Measurements from ENCODE around the gene C19orf73.

Gene C19orf73

GRCh38 chr19:49119411-49120324 lies 725 bp upstream of the C19orf73 start, which contains the start of gene PPFIA3:
Gene PPFIA3, plus strand, starts transcription at chr19:49119544. Its CDS starts 8,330 bp downstream, at chr19:49127874.
- TF ChIP-seq CTCF (IDR thresholded peaks at IDR 0.05; ENCODE audit: low read depth, low read length, missing control alignments): no peak
- peak within 1 kb of the TSS; percentile 67 for H3K4me3 ChIP-seq (ENCODE audit: low read depth, low read length)
- DNase-seq (ENCODE audit: low read depth): no peak

- no peak for TF ChIP-seq CTCF (IDR thresholded peaks at IDR 0.05; ENCODE audit: low read depth, low read length, missing control alignments)
- peak overlapping the region; percentile 67 for H3K4me3 ChIP-seq (ENCODE audit: low read depth, low read length)
- no peak for DNase-seq (ENCODE audit: low read depth)
These were observed 1.0 kb downstream of the C19orf73 start for GRCh38 chr19:49117677-49118564.

GRCh38 chr19:49116544-49116943 lies 2.4 kb downstream of the C19orf73 start:
- DNase-seq (ENCODE audit: low read depth): no peak
- no peak overlapping the region for H3K4me3 ChIP-seq (ENCODE audit: low read depth, low read length)
- no peak for TF ChIP-seq CTCF (IDR thresholded peaks at IDR 0.05; ENCODE audit: low read depth, low read length, missing control alignments)

- peak overlapping the region; percentile 71 for H3K4me3 ChIP-seq (ENCODE audit: low read depth, low read length)
- no peak for TF ChIP-seq CTCF (IDR thresholded peaks at IDR 0.05; ENCODE audit: low read depth, low read length, missing control alignments)
- DNase-seq (ENCODE audit: low read depth): no peak
These were observed 4.1 kb downstream of the C19orf73 start for GRCh38 chr19:49114630-49115363.

GRCh38 chr19:49113762-49114629 lies 4.9 kb downstream of the C19orf73 start, which contains the start of gene LIN7B:
Gene LIN7B, plus strand, starts transcription at chr19:49114370. Its CDS starts 35 bp downstream, at chr19:49114405.
- H3K4me3 ChIP-seq (ENCODE audit: low read depth, low read length): peak within 1 kb of the TSS; percentile 71
- no peak for DNase-seq (ENCODE audit: low read depth)
- peak; percentile 65 for TF ChIP-seq CTCF (IDR thresholded peaks at IDR 0.05; ENCODE audit: low read depth, low read length, missing control alignments)

Measured in GM12864 (cell line).